NCI-H446 treated with DMSO at 0.1 percent for 48 hours (cell line): ENCODE data around the gene SH2D5.
"Not testable (repeated sequence)": the region's sequence is repeated elsewhere in the genome, so short reads cannot be mapped to it uniquely, and the experiment has no call there.

ENCODE experiments used
- DNase-seq: peaks from one replicate; lab custom pipeline; 2025; lab: John Stamatoyannopoulos, UW

The SH2D5 gene

DNA sequence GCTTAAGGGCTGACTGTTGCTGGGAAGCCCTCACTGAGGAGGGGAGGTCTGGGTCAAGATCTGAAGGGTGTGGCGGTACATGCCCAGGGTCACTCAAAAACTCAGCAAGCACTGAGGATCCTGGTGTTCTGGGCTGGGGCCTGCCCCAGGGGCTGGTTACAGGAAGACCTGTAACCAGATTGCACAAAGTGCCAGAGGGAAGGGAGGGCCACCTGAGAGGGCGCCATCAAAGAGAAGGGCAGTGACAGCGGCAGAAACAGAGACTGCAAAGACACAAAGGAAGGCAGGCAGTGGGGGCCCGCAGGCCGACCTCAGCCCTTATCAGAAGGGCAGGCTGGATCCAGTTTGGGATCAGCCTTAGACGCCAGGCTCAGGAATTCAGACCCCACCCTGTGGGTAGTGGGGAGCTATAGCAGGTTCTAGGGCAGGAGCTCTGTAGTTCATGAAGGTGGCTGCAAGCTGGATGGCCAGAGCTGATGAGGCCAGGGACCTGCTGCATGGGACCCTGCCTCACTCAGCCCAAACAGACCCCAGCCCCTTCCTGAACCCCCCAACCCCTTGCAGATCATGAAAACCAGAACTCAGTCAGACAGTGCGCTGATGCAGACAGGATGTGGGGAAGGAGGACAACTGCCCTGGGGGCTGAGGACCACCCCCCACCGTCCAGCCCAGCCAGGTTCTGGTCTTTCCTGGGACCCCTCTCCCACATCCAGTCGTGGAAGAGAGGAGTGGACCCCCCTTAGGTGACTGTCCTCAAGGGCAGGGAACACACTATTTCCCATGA, 3.9 kb downstream of the SH2D5 start:
- DNase-seq = no peak

DNA sequence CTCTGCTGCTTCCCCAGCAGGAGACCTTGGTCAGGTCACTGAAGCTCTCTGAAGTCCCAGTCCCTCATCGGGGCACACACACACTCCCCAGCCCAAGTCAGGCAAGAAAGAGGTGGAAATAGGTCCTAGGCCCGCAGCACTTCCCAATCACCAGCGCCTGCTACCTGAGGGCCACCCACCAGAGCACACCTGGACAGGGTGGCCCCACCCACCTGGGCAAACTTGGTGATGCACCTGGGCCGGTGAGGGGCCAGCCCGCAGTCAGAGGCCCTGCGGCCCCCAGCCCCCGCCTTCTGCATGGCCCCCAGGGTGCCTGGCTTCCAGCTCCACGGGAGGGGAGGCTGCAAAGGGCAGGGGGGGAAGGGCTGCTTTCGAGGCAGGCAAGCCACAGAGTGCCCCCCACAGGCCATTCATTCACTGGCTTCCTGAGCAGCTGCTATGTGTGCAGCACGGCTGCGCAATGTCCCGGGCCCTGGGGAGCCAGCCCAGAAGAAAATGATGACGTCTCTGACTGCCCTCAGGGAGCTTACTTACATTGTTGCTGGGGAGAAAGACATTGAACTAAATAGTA, 4.7 kb downstream of the SH2D5 start:
- no peak for DNase-seq

DNA sequence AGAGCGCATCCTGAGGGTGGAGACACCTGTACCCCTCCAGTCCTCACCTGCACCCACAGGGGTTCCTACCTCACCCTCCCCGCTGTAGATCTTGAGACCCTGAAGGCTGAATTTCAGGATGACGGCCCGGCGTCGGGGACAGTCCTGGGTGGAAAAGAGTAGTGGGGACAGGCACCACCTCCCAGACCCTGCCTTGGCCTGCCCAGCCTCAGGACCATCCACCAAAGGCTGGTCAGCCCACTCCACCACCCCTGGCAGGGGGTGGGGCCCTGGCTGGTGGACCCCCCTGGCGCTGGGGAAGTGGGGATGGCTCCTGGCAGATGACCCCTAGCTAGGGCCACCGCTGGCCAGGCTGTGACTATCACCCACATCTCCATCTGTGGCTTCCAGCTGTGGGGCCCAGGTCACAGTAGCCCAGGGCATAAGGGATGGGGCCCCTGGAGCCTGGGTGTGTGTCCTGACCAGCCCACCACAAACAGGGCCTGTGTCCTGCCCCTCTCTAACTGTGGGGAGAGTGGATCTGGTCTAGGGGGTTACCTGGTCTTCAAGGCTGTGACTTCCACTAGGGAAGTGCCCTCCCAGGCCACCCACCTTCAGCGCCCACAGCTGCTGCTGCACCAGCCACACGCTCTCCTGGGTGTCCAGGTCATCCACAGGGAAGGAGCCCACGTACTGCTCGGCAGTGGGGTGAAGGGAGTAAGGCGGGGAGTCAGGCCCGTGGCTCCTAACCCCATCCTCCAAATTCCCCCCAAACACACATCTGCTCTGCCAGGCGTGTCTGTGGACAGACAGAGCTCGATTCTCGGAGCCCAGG, 5.4 kb downstream of the SH2D5 start:
- no peak for DNase-seq

DNA sequence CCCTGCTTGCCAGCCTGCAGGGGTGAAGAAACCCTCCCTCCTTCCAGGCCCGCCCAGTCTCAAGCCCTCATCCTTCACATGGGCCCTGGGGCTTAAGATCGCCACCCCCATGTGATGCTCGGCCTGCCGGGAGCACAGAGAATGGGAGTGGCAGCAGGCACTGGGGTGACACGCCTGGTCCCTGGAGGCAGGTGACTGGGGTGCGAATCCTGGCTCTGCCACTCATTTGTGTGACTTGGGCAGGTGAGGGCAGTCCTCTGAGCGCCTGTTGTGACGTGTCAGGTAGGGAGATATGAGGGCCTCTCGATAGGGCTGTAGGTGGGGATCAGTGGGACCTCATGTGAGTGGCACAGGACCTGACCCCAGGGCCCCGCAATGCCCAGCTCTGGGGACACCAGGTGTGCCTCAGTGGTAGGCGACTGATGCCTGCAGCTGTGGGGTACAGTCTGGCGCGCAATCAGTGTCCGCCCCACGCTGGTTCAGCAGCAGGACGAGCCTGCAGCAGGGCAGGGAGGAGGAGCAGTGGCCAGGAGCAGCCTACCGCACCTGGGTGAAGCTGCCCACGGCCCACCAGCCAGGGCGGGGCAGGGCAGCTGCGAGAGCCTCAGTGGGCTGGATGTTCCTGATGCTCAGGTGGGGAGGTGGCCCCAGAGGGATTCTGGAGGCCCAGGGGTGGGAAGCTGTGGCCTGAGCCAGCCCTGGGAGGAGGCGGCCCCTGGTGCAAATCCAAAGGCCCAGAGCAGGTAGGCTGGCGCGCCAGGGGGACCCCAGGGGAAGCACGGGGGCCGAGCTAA, 6.2 kb downstream of the SH2D5 start:
- no peak for DNase-seq

DNA sequence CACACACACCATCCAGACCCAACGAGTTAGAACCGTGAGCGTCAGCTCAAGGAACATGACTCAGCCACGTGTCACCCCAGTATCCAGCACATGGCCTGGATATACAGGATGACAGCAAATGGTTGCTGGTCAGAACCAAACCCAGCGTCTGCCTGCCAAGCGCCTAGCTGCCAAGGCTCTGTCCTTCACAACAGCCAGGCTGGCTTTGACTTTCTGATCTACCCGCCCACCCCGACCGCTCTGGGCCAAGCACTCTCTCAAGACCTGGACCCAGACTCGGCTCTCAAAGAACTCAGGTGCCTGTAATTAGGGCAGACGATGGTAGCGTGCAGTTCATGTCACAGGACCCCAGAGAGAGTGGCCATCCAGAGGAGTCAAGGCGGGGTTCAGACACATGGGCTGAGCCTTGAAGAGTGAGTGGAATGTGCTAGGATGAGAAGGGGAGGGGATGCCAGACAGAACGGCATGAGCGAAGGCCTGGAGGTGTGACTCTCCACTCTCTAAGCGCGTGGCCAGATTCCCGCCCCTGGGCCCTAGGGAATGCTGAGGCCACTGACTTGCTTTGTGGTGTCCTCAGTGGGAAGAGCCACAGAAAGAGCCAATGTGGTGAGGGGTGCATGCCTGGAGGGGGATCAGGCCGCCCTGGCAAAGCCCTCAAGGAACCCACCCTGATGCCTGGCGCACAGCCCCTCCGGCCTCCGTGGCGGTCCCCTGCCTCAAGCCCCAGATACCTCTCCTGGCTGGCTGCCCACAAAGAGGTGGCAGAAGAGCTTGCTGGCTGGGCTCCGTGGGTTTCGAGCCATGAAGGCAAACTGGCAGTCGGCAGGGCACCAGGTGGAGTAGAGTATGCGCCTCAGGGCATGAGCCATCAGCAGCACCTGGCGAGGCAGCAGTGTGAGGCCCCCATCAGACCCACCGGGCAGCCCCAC, 7.0 kb downstream of the SH2D5 start:
- no peak for DNase-seq

DNA sequence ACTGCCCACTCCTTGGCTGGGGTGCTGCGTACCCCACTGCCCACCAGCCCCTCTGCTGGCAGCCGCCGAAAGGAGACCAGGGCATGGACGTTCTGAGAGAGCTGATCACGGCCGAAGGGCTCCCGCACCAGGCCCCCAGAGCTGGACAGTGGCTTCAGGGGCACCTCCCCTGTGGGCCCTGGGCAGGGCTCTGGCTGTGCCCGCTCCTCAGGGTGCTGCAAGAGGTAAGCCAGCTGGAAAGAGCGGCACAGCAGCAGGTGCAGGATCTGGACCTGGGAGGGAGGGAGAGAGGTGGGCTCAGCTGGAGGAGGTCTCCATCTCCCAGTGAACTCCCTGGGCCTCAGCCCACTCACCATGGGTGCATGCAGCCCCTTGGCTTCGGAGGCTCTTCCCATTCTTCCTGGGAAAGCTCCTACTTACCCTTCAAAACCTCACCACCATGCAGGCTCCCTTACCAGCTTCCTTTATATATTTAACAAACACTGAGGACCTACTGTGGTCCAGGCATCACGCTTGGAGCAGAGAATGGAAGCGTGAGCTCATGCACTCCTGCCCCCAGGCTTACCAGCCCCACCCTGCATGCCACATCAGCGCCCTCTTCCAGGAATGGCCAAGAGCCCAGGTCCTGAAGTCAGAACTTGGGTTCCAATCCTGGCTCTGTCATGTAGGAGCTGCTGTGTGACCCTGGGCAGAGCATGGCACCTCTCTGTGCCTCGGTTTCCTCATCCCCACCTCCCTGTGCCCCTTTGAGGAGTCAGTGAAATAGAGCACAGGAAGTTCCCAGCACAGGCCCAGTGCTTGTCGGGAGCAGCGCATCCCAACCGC, 7.9 kb downstream of the SH2D5 start:
- no peak for DNase-seq

DNA sequence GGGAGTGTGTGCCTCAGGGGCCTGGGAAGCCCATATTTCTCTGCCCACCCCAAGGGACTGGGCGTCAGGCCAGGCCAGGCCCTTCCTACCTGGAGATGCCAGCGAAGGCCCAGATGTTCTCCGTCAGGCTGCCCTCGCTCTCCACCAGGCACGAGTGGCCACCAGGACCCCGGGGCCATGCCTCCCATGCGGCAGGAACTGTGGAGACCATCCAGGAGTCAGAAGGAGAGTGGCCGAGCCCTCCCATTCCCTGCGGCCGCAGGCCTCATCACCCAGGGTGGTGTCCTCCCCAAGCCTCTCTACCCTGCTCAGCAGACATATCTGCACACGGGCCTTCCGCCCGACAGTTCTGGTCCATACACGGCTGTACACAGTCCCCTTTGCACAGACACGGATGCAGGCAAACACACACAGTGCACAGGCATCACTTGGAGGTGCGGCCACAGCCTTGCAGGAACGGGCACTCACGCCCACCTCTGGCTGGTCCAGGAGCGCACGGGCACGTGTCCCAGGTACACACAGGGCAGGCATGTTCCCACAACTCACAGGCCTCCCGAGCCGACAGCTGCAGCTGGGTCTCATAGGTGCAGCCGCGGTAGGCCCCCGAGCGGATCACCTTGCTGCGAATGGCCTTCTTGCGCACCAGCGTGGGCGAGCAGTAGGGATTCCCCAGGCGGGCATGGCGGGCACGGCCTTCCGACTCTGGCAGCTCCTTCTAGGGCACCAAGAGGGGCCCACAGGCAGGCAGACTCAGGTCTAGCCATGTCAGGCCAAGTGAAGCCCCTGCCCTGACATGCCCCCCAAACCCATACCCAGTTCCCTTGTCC, 8.8 kb downstream of the SH2D5 start:
- DNase-seq = no peak

DNA sequence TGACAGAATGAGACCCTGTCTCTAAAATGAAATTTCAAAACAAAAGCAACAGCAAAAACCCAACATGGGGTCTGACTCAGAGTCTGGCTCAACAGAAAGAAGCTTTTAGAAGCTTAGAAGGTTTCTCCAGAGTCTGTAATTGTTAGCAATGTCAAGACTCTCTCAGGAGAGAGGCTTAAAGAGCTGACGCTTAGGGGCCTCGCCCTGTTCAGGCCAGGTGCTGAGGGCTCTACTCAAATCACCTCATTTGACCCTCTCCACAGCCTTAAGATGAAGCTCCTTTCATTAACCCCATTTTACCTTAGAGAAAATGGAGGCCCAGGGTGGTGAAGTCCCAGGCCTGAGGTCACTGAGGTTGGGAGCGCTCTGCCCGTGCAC, 9.4 kb downstream of the SH2D5 start:
- no peak for DNase-seq

DNA sequence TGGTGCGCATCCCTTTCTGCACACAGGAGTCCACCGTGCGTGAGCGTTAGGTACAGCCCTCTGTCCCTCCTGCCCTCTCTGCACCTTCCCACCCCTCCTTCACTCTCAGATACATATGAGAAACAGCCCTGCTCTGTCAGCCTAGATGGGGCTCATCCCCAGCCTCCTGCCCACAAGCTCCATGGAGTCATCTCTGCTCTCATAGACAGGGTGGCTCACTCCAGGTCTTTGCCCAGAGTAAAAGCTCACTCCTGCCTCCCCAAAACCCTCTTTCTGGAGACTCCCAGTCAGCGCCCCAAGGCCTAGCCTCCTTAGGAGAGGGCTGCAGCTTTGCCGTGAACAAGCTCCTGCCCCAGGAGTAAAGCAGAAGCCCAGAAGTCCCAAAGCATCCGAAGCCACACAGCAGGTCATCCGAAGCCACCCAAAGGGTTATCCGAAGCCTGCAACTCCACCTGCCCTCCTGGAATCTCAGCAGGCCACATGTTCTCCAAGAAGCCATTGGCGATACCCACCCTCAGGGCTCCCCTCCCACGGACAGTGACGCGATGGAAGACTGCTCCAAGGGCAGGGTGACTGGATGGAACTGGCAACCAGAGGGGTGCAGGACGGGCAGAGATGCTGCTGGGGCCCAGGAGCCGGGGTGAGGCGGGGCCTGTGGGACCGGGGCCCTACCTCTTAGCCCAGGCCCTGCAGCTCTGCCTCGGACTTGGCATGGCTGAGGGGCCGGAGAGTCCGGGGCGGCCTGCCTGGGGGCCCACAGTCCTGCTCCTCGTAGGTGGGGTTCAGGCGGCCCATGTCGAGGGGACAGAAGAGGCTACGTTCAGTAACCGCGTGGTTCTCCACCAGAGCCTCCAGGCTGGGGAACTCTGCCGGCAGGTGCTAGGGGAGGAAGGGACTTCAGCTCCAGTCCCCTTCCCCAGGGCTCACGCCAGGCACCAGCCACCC, 11.1 kb downstream of the SH2D5 start:
- DNase-seq = no peak

DNA sequence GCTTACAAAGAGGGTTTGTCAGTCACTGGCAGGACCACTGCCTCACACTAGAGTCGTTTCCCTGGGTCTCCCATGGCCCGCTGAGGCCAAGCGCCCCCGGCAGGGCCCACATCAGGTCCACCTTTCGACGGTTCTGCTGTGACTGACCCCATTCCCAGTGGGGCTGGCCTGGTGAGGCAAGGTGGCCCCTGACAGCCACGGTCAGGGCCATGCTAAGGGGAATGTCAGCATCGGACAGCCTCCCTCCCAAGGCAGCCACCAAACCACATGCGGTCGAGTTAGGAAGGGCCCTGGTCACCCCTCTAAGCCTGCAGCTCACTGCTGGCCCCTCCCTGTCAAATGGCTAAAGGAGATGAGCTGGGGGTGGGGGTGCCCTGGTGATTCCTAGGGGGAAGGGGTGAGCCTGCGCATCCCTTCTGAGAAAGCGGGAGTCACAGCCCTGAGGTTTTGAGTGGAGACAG, 11.8 kb downstream of the SH2D5 start:
- no peak for DNase-seq

DNA sequence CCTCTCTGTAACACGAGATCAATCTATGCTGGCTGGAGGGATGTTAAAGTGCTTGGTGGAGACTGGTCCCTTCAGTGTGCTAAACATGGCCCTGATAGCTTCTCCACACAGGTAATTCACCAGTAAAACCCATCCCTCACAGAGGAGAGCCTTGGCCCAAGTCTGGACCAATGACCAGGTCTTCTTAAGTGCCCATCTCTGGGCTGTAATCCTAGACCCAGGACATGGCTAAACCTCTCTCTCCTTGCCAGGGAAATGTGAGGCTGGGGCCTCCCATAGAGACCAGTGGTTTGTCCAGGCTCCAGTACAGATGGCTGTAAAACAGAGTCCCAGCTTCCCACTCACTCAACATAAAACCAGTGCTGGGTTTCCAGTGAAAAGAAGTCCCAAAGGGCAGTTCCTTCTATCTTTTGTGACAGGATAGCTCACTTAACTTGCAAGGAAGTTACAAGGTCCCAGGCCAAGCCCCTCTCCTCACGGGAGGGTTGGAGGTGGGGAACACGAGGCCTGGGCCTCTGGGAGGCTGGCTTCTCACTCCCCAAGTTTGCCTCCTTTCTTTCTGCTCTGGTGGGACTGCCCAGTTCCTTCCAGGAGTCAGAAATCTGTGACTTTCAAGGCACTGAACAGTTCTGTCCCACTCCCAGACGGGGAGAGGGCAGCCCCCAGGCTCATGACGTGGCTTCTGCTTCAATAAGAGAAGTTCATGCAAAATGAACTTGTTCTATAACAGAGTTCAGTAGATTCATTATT, 12.5 kb downstream of the SH2D5 start:
- DNase-seq = no peak

DNA sequence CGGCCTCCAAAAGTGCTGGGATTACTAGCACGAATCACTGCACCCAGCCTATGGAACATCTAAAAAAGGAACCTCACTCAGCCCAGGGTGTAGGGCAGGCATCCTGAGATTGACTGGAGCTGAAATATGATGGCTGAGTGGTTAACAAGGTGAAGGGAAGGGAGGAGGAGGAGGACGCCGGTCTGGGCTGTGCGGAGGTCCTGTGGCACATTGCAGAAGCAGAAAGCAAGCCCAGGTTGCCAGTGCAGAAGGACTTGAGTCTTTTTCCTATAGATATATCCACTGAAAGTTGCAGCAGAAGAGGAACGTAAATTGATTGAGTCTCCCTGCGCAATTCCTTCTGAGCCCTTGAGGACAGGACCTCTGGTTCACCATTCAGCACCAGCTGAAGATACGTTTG, 13.2 kb downstream of the SH2D5 start:
- DNase-seq = no peak

DNA sequence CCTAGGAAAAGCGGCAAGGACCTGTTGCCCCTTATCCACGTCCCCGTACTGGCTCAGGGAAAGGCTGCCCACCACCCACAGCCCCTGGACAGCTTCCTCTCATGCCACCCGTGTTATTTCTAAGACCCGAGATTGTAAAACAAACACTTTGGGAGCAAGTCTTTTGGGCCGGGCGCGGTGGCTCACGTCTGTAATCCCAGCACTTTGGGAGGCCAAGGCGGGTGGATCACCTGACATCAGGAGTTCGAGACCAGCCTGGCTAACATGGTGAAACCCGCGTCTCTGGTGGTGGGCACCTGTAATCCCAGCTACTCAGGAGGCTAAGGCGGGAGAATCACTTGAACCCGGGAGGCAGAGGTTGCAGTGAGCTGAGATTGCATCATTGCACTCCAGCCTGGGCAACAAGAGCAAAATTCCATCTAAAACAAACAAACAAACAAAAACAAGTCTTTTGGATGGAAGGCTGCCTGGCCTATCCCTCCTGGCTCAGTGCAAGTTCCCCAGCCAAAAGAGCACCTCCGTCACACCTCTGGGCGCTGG, 14.1 kb downstream of the SH2D5 start:
- not testable (repeated sequence) for DNase-seq

DNA sequence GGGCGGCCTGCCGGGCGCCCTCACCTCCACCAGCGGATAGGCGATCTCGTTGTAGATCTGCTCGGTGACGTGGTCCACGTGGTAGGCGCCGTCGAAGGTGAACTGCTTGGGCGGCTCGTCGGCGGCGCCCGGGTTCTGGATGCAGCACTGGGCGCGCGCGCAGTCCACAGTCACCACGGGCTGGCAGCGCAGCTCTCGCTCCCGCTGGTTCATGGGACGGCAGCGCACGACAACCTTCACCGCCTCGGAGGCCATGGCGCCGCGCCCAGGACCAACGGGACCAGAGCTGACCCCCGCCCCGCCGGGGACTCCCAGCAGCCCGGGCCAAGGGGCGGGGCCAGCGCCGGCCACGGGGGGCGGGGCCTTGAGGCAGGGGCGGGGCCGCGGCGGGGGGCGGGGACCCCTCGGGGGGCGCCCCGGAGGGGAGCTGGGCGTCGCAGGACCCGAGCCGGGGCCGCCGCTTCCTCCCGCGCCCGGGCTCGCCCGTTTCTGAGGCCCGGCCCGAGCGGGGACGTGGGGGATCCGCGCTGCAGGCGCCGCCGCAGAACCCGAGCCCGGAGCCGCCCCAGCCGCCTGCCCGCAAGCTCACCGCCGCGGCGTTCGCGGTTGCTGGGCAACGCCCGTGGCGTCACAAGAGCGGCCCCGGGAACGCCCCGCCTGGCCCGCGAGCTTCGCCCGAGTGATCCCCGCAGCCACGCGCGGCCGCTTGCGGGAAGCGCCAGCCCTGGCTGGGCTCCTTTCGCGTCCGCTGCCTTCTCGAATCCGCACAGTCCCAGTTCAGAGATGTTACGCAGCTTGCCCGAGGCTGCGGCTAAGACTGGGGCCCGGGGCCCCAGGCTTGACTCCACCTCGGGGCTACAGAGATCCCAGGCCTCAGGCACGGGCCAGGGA, 14.8 kb downstream of the SH2D5 start, which contains the start of gene KIF17:
TSS of gene KIF17 (minus strand) at position 556 of the 891 bp plus-strand sequence. CDS start at position 255, 301 bp downstream.
- no peak for DNase-seq

DNA sequence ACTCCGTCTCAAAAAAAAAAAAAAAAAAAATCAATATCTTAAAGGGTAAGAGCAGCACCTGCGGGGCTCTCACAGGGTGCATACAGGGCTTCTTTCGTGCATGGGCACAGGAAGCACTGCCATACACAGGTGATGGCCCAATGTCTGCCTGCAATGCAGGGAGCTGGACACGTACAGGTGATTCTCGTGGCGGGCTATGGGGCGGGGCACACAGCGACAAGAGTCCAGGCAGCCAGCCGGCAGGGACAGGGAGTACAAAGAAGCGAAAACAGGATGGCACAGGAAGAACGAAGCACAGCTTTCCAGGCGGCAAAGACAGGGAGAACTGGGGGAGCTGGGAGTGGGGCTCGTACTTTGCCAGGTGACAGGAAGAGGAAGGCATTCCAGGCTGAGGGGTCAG, 16.3 kb downstream of the SH2D5 start:
- DNase-seq = no peak

DNA sequence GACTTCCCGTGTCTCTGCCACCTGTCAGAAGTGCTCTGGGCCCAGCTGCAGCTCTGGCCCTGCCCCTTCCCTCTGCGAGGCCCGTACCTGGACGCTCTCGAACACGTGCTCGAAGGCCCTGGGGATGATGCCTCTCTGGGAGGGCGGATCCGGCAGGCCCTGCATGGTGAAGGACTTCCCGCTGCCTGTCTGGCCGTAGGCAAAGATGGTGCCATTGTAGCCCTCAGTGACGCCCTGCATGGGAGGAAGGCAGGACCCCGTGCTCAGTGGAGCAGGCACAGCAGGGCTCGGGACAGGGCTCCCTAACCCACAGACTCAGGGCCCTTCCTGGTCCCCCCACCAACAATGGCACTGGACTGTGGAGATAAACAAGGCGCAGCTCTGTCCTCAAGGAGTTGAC, 17.1 kb downstream of the SH2D5 start:
- no peak for DNase-seq
